Body of pancreas (tissue), 4 donors: Measurements from ENCODE around the gene NOVA2. TPM values are rescaled to one million over a fixed set of nuclear protein-coding genes. Genes with fewer than 3 reads are reported as not detected.
A peak's percentile ranks its signal among the peaks of the same experiment; 100 is the strongest.

ENCODE experiments used
- ATAC-seq: fragments of 150-250 bp; one replicate; pipeline ENCODE4 v1.9.1; 2016
- DNase-seq, 4 donors: peaks; one replicate each; pipeline ENCODE4 v3.0.0-alpha.2; 2019
- H3K27ac ChIP-seq, 4 donors: fragments of 200-600 bp; sonication (generic); 1 replicate in 3 of 4; 2 replicates in 1 of 4; pipeline versions ENCODE4 v1.5.1 to v1.6.1; 2016 to 2019; ENCODE audit warnings: mild to moderate bottlenecking in 1 of 4, mixed read lengths in 1 of 4, moderate library complexity in 1 of 4
- H3K27me3 ChIP-seq, 2 donors: fragments of 200-600 bp; sonication (generic); one replicate each; pipeline ENCODE4 v1.6.0; 2016; ENCODE audit warnings: mild to moderate bottlenecking in 1 of 2
- H3K36me3 ChIP-seq, 2 donors: fragments of 200-600 bp; sonication (generic); replicated peaks in 1 of 2; 2 replicates each; pipeline ENCODE4 v1.5.1; 2016; ENCODE audit warnings: low read depth in 2 of 2; ENCODE audit not compliant: insufficient read depth in 1 of 2
- H3K4me1 ChIP-seq: fragments of 200-600 bp; sonication (generic); one replicate; pipeline ENCODE4 v1.6.0; 2016
- H3K4me3 ChIP-seq, 2 donors: fragments of 200-600 bp; sonication (generic); 1 replicate in 1 of 2; 2 replicates in 1 of 2; pipeline ENCODE4 v1.5.1; 2016 to 2019
- H3K9me3 ChIP-seq, 3 donors: fragments of 200-600 bp; sonication (generic); 1 replicate in 2 of 3; 2 replicates in 1 of 3; pipeline ENCODE4 v1.5.1; 2016
- POLR2A ChIP-seq, 3 donors: fragments of 450-650 bp; IDR thresholded peaks; one replicate each; pipeline ENCODE4 v1.6.1; 2016; ENCODE audit warnings: antibody characterized with exemption in 3 of 3, mild to moderate bottlenecking in 2 of 3
- WGBS, 2 donors: methylation state at CpG; one replicate each; pipeline ENCODE4 v1.1.5; 2017; 5-methylcytosine and 5-hydroxymethylcytosine counted together
- intact Hi-C: fragments of 100-400 bp; cut with DNase I; formaldehyde crosslinking; loops from one replicate; pipeline ENCODE4 v1.15.1; 2023
- total RNA-seq, 2 donors: library from RNA; depleted of rRNA; stranded (reverse); fragments of >200 nt; gene quantifications; one replicate each; pipeline ENCODE4 v1.1.0, GENCODE V29; 2016
- TF ChIP-seq, protein P1 (sequence below), 7 experiments: fragments of 450-650 bp in 4 of 7; fragments of 200-600 bp in 3 of 7; sonication (generic) in 3 of 7; IDR thresholded peaks; one replicate each; pipeline ENCODE4 v1.5.1; 2016 to 2019; ENCODE audit warnings: antibody characterized with exemption in 7 of 7

Gene NOVA2
- total RNA-seq, 2 donors from 2014 or later, result 1.3 to 1.6 TPM

- H3K4me1 ChIP-seq, result peaks cover 24% of the 10 kb centered on the region
- no peaks in the 10 kb centered on the region for H3K27me3 ChIP-seq
- H3K36me3 ChIP-seq, result no peaks in the 10 kb centered on the region
- intact Hi-C loops, result no loop called here
- ATAC-seq (peak; percentile 71), DNase-seq (peak; percentile 80 to 92 (median 86))
- H3K4me3 ChIP-seq, result no peak overlapping the region
- TF ChIP-seq, protein P1, sequence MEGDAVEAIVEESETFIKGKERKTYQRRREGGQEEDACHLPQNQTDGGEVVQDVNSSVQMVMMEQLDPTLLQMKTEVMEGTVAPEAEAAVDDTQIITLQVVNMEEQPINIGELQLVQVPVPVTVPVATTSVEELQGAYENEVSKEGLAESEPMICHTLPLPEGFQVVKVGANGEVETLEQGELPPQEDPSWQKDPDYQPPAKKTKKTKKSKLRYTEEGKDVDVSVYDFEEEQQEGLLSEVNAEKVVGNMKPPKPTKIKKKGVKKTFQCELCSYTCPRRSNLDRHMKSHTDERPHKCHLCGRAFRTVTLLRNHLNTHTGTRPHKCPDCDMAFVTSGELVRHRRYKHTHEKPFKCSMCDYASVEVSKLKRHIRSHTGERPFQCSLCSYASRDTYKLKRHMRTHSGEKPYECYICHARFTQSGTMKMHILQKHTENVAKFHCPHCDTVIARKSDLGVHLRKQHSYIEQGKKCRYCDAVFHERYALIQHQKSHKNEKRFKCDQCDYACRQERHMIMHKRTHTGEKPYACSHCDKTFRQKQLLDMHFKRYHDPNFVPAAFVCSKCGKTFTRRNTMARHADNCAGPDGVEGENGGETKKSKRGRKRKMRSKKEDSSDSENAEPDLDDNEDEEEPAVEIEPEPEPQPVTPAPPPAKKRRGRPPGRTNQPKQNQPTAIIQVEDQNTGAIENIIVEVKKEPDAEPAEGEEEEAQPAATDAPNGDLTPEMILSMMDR (IDR thresholded peaks at IDR 0.05), result peak in 1 of 7 experiments; percentile 9
- peak in 1 of 3 donors; percentile 30 for TF ChIP-seq POLR2A (IDR thresholded peaks at IDR 0.05)
- WGBS, 2 donors, result 5 to 20% methylated on average over 19 to 57 of the region's 74 CpGs
- H3K27ac ChIP-seq, result no peak overlapping the region
- H3K9me3 ChIP-seq, result no peaks in the 10 kb centered on the region
Observed at GRCh38 chr19:46014941-46015686, 41.4 kb upstream of the NOVA2 start.

GRCh38 chr19:46014534-46014933 lies 40.9 kb upstream of the NOVA2 start:
- intact Hi-C loops, result no loop called here
- H3K9me3 ChIP-seq, result no peaks in the 10 kb centered on the region
- DNase-seq (no peak), ATAC-seq (no peak)
- WGBS, 2 donors, result 25 to 33% methylated on average over 8 of the region's 8 CpGs
- H3K27me3 ChIP-seq, result no peaks in the 10 kb centered on the region
- H3K27ac ChIP-seq, result no peak overlapping the region
- TF ChIP-seq, protein P1 (IDR thresholded peaks at IDR 0.05), result no peak
- TF ChIP-seq POLR2A (IDR thresholded peaks at IDR 0.05), result no peak
- no peaks in the 10 kb centered on the region for H3K36me3 ChIP-seq
- peaks cover 26% of the 10 kb centered on the region for H3K4me1 ChIP-seq
- no peak overlapping the region for H3K4me3 ChIP-seq

GRCh38 chr19:46009530-46010510 lies 36.2 kb upstream of the NOVA2 start:
- H3K9me3 ChIP-seq, result no peaks in the 10 kb centered on the region
- no peaks in the 10 kb centered on the region for H3K27me3 ChIP-seq
- H3K4me3 ChIP-seq, result no peak overlapping the region
- ATAC-seq (peak; percentile 72), DNase-seq (peak; percentile 71 to 82 (median 74))
- H3K4me1 ChIP-seq, result peaks cover 10% of the 10 kb centered on the region
- no peaks in the 10 kb centered on the region for H3K36me3 ChIP-seq
- no peak overlapping the region for H3K27ac ChIP-seq
- TF ChIP-seq POLR2A (IDR thresholded peaks at IDR 0.05), result no peak
- TF ChIP-seq, protein P1 (IDR thresholded peaks at IDR 0.05), result peak; percentile 65 to 87 (median 70)
- 36 to 61% methylated on average over 18 to 28 of the region's 28 CpGs for WGBS, 2 donors
- intact Hi-C loops, result loop anchor here (5.0 kb wide), 1 partner anchor 193 kb away; the partner anchor contains the start of gene RSPH6A

DNA sequence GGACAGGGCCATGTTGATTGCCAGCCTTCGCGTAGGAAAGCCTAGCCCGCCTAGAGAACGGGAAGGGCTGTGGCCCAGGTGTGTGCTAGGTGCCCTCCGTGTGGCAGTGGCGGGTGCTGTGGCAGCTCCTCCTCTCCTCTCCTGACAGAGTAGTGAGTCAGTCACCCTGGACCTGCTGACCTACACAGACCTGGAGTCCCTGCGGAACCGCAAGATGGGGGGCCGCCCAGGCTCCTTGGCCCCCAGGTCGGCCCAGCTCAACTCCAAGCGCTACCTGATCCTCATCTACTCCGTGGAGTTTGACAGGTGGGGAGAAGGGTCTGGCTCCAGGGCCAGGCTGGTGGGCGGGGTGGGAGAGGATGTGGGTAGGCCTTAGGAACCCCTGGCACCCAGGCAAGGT lies 32.7 kb upstream of the NOVA2 start:
- Histone ChIP-seq H3K27ac (no peak overlapping the region), H3K36me3 (no peaks in the 10 kb centered on the region), H3K4me1 (peaks cover 5% of the 10 kb centered on the region), H3K27me3 (no peaks in the 10 kb centered on the region), H3K9me3 (no peaks in the 10 kb centered on the region), H3K4me3 (no peak overlapping the region)
- 84% methylated on average over 13 of the region's 13 CpGs; no CpG with 5 or more reads in 1 of the 2 donors for WGBS, 2 donors
- intact Hi-C loops, result loop anchor here (5.0 kb wide), 1 partner anchor 189 kb away; the partner anchor contains the start of gene RSPH6A
- TF ChIP-seq POLR2A (IDR thresholded peaks at IDR 0.05), result no peak
- TF ChIP-seq, protein P1 (IDR thresholded peaks at IDR 0.05), result no peak
- no peak for DNase-seq
- ATAC-seq, result no peak
